Measurements from ENCODE around the gene CIAO2A.

Gene CIAO2A

DNA sequence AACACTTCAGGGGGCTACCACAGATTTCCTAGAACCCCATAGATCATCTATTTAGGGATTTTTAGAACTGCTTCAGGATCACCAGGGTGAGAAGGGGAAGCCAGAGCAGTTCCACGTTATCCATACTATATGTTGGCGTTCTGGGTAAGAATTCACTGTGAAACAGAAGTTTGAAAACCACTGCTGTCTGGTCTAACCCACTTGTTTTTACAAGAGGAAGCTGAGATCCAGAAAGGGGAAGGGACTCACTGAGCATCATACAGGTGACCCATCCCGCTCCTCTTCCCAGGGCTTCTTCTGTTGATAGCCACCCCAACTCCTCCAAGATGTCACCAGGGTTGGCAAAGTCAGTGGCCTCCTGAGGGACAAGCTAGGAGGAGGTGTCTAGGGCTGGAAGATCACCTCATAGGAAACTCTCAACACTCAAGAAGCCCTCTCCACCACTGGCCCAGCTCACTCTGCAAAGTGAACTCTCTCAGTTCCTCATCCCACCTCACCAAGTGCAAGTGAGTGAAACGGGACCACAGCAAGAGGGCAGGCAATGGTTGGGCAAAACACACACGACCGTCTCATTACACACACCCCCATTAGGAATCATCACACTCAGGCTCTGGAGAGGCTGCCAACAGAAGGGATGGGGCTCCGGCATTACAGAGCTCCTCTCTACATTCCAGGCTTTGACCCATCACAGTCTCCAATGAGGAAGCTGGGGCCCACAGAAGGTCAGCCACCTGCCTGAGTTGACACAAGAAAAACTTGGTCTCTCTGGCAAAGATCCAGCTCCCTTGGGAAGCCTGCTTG, 49.1 kb downstream of the CIAO2A start:
- H3K27me3 ChIP-seq (ENCODE audit: control insufficient read depth in 1 of 2, insufficient read depth in 2 of 2, low read length in 2 of 2): no peaks in the 10 kb centered on the region
- no peak overlapping the region for H3K27ac ChIP-seq (ENCODE audit: low read depth, low read length)
- H3K4me1 ChIP-seq (ENCODE audit: control insufficient read depth in 1 of 2, insufficient read depth in 2 of 2, low read length in 2 of 2): peaks cover 21 to 24% of the 10 kb centered on the region in 2 donors
- H3K36me3 ChIP-seq (ENCODE audit: control insufficient read depth in 1 of 2, insufficient read depth in 2 of 2, low read length in 2 of 2): peaks cover 0 to 7% of the 10 kb centered on the region in 2 donors
- H3K4me3 ChIP-seq (ENCODE audit: low read depth in 1 of 2, low read length in 2 of 2): peak overlapping the region; percentile 80 to 82
- H3K9me3 ChIP-seq (ENCODE audit: control insufficient read depth in 1 of 2, low read length in 2 of 2): no peaks in the 10 kb centered on the region
- peak overlapping the region; percentile 65 to 68 for H3K9ac ChIP-seq (ENCODE audit: low read depth in 1 of 2, low read length in 2 of 2)

DNA sequence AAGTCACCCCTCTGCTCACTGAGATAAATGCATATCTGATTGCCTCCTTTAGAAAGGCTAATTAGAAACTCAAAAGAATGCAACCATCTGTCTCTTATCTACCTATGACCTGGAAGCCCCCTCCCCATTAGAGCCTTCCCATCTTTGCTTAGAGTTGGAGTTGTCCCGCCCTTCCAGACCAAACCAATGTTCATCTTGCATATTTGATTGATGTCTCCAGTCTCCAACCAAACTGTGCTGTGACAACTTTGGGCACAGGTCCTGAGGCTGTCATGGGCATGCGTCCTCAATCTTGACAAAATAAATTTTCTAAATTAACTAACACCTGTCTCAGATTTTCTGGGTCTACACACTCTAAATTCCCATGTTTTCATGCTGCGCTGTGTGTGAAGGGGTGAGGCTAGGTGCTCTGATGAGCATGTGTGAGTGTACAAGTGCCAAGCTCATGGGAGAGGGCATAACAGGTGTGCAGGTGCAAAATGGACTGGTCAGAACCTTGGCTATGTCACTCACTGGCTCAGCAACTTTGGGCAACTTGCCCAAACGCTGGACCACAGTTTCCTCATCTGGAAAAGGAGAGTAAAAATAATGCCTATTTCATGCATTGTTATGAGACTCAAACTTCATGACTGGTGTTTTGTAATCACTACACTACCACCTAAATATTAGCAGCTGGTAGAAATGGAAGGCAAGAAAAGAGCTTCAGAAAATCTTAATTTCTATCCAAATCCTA, 54.6 kb downstream of the CIAO2A start:
- Histone ChIP-seq H3K9me3 (ENCODE audit: control insufficient read depth in 1 of 2, low read length in 2 of 2) (no peaks in the 10 kb centered on the region), H3K9ac (ENCODE audit: low read depth in 1 of 2, low read length in 2 of 2) (no peak overlapping the region), H3K27me3 (ENCODE audit: control insufficient read depth in 1 of 2, insufficient read depth in 2 of 2, low read length in 2 of 2) (no peaks in the 10 kb centered on the region), H3K36me3 (ENCODE audit: control insufficient read depth in 1 of 2, insufficient read depth in 2 of 2, low read length in 2 of 2) (peaks cover 26 to 42% of the 10 kb centered on the region in 2 donors), H3K27ac (ENCODE audit: low read depth, low read length) (no peak overlapping the region), H3K4me1 (ENCODE audit: control insufficient read depth in 1 of 2, insufficient read depth in 2 of 2, low read length in 2 of 2) (no peaks in the 10 kb centered on the region), H3K4me3 (ENCODE audit: low read depth in 1 of 2, low read length in 2 of 2) (no peak overlapping the region)

DNA sequence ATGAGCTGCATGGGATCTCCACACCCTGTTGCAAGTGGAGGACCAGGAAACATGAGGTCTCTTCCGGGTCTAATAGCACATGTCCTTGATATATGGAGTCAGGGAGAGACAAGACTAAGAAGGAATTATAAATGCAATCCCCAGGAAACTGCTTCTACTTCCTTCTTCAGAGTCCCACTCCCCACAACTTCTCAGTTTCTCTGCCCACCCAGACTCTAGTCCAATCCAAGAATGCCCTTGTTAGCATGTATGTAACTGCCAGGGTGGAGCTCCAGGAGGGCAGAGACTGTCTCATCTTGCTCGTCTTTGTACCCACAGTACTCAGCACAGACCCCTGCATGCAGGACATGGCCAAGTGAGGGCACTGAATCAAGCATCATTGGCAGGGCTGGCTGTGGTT, 55.7 kb downstream of the CIAO2A start:
- Histone ChIP-seq H3K9ac (ENCODE audit: low read depth in 1 of 2, low read length in 2 of 2) (no peak overlapping the region), H3K27ac (ENCODE audit: low read depth, low read length) (no peak overlapping the region), H3K4me3 (ENCODE audit: low read depth in 1 of 2, low read length in 2 of 2) (no peak overlapping the region), H3K27me3 (ENCODE audit: control insufficient read depth in 1 of 2, insufficient read depth in 2 of 2, low read length in 2 of 2) (no peaks in the 10 kb centered on the region), H3K9me3 (ENCODE audit: control insufficient read depth in 1 of 2, low read length in 2 of 2) (no peaks in the 10 kb centered on the region), H3K4me1 (ENCODE audit: control insufficient read depth in 1 of 2, insufficient read depth in 2 of 2, low read length in 2 of 2) (no peaks in the 10 kb centered on the region), H3K36me3 (ENCODE audit: control insufficient read depth in 1 of 2, insufficient read depth in 2 of 2, low read length in 2 of 2) (peaks cover 26 to 43% of the 10 kb centered on the region in 2 donors)

DNA sequence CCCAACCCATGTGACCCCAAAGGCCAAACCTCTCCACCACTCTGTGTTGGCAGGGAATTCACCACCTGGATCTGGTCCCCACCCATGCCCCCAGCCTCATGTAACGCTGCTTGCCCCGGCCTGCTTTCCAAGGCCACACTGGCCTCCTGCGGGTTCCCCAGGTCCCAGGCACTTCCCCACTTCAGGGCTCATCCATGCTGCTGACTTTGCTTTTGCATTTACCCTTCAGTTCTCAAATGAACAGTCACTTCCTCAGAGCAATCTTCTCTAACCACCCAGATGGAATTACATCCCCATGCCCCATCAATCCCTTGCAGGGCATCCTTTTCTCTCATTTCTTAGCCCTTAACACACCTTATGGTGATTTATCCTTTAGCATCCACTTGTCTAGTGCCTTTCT, 56.5 kb downstream of the CIAO2A start:
- no peak overlapping the region for H3K9ac ChIP-seq (ENCODE audit: low read depth in 1 of 2, low read length in 2 of 2)
- H3K36me3 ChIP-seq (ENCODE audit: control insufficient read depth in 1 of 2, insufficient read depth in 2 of 2, low read length in 2 of 2): peaks cover 26 to 45% of the 10 kb centered on the region in 2 donors
- H3K27ac ChIP-seq (ENCODE audit: low read depth, low read length): no peak overlapping the region

DNA sequence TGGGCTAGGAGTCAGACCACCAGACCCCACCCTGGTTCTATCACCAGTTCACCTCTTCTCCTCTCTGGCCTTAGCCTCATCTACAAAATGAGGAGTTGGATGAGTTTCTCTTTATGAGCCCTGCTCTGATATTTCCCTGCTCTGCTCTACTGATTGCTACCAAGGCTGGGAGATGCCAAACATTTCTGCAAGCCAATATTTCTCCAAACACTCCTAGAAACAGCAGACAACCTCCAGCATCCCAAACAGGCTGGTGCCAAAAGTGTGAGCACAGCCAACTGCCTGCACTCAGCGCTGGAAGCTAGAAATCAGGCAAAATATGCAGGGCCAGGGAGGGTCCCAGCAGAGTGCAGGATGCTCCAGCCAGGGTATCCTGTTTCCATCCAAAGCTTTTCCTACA, 58.1 kb downstream of the CIAO2A start:
- Histone ChIP-seq H3K9me3 (ENCODE audit: control insufficient read depth in 1 of 2, low read length in 2 of 2) (no peaks in the 10 kb centered on the region), H3K4me1 (ENCODE audit: control insufficient read depth in 1 of 2, insufficient read depth in 2 of 2, low read length in 2 of 2) (no peaks in the 10 kb centered on the region), H3K4me3 (ENCODE audit: low read depth in 1 of 2, low read length in 2 of 2) (no peak overlapping the region), H3K27me3 (ENCODE audit: control insufficient read depth in 1 of 2, insufficient read depth in 2 of 2, low read length in 2 of 2) (no peaks in the 10 kb centered on the region), H3K9ac (ENCODE audit: low read depth in 1 of 2, low read length in 2 of 2) (no peak overlapping the region), H3K27ac (ENCODE audit: low read depth, low read length) (no peak overlapping the region), H3K36me3 (ENCODE audit: control insufficient read depth in 1 of 2, insufficient read depth in 2 of 2, low read length in 2 of 2) (peaks cover 26 to 54% of the 10 kb centered on the region in 2 donors)

More for the DNA sequence above, 56.5 kb downstream of the CIAO2A start:
- Histone ChIP-seq H3K9me3 (ENCODE audit: control insufficient read depth in 1 of 2, low read length in 2 of 2) (no peaks in the 10 kb centered on the region), H3K27me3 (ENCODE audit: control insufficient read depth in 1 of 2, insufficient read depth in 2 of 2, low read length in 2 of 2) (no peaks in the 10 kb centered on the region), H3K4me3 (ENCODE audit: low read depth in 1 of 2, low read length in 2 of 2) (no peak overlapping the region), H3K4me1 (ENCODE audit: control insufficient read depth in 1 of 2, insufficient read depth in 2 of 2, low read length in 2 of 2) (no peaks in the 10 kb centered on the region)

DNA sequence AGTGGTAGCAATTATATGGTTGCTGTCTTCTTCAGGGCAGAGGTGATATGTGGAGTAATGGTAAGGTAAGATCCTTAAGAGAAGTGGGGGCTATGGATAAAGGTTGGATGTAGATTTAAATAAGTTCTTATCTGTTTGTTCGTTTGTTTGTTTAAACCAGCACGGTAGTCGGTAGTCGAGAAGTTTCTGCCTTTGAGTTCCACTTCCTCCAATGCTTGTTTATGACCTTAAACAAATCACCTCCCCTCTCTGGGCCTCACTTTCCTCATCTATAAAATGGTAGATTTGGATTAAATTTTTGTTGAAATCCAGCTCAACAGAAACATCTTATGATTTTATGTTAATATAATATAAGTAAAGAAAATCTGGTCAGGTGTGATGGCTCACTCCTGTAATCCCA, 59.1 kb downstream of the CIAO2A start:
- H3K27ac ChIP-seq (ENCODE audit: low read depth, low read length): no peak overlapping the region
- peaks cover 26 to 47% of the 10 kb centered on the region in 2 donors for H3K36me3 ChIP-seq (ENCODE audit: control insufficient read depth in 1 of 2, insufficient read depth in 2 of 2, low read length in 2 of 2)
- no peak overlapping the region for H3K9ac ChIP-seq (ENCODE audit: low read depth in 1 of 2, low read length in 2 of 2)
- H3K4me1 ChIP-seq (ENCODE audit: control insufficient read depth in 1 of 2, insufficient read depth in 2 of 2, low read length in 2 of 2): peaks cover 0 to under 1% of the 10 kb centered on the region in 2 donors
- H3K9me3 ChIP-seq (ENCODE audit: control insufficient read depth in 1 of 2, low read length in 2 of 2): no peaks in the 10 kb centered on the region
- no peak overlapping the region for H3K4me3 ChIP-seq (ENCODE audit: low read depth in 1 of 2, low read length in 2 of 2)
- no peaks in the 10 kb centered on the region for H3K27me3 ChIP-seq (ENCODE audit: control insufficient read depth in 1 of 2, insufficient read depth in 2 of 2, low read length in 2 of 2)

DNA sequence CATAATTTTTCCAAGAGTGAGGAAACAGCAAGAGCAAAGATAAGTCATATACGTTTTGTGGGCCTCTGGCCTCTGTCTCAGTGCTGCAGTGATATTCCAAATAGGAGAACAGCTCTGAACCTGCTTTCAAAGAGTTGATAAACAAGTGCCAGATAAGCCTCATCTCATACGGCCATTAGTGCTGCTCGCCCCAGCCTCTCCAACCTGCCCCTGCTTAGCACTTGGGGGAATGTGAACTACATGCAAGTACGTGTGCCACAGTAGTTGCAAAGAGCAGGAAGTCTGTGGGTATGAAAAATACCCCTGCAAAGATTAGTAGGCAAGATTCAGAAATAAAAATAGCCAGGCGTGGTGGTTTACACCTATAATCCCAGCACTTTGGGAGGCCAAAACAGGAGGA, 61.3 kb downstream of the CIAO2A start:
- no peak overlapping the region for H3K9ac ChIP-seq (ENCODE audit: low read depth in 1 of 2, low read length in 2 of 2)
- no peak overlapping the region for H3K27ac ChIP-seq (ENCODE audit: low read depth, low read length)
- H3K27me3 ChIP-seq (ENCODE audit: control insufficient read depth in 1 of 2, insufficient read depth in 2 of 2, low read length in 2 of 2): no peaks in the 10 kb centered on the region
- no peak overlapping the region for H3K4me3 ChIP-seq (ENCODE audit: low read depth in 1 of 2, low read length in 2 of 2)
- H3K9me3 ChIP-seq (ENCODE audit: control insufficient read depth in 1 of 2, low read length in 2 of 2): no peaks in the 10 kb centered on the region
- H3K36me3 ChIP-seq (ENCODE audit: control insufficient read depth in 1 of 2, insufficient read depth in 2 of 2, low read length in 2 of 2): peaks cover 15 to 26% of the 10 kb centered on the region in 2 donors
- peaks cover 5% of the 10 kb centered on the region in 2 donors for H3K4me1 ChIP-seq (ENCODE audit: control insufficient read depth in 1 of 2, insufficient read depth in 2 of 2, low read length in 2 of 2)

DNA sequence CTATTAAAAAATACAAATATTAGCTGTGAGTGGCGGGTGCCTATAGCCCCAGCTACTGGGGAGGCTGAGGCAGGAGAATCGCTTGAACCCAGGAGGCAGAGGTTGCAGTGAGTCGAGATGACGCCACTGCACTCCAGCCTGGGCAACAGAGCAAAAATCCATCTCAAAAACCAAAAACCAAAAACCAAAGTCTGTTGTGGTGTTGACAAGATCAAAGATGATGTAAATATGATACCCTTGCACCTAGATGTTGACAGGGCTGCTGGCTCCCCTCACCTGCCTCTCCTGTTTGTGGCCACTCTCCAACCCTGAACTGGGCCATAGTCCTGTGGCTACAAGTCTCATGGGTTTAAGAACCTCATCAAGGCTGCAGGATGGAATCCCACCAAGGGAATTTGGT, 63.5 kb downstream of the CIAO2A start:
- Histone ChIP-seq H3K27ac (ENCODE audit: low read depth, low read length) (no peak overlapping the region), H3K4me1 (ENCODE audit: control insufficient read depth in 1 of 2, insufficient read depth in 2 of 2, low read length in 2 of 2) (peaks cover 14 to 18% of the 10 kb centered on the region in 2 donors), H3K9me3 (ENCODE audit: control insufficient read depth in 1 of 2, low read length in 2 of 2) (no peaks in the 10 kb centered on the region), H3K27me3 (ENCODE audit: control insufficient read depth in 1 of 2, insufficient read depth in 2 of 2, low read length in 2 of 2) (no peaks in the 10 kb centered on the region), H3K9ac (ENCODE audit: low read depth in 1 of 2, low read length in 2 of 2) (no peak overlapping the region), H3K4me3 (ENCODE audit: low read depth in 1 of 2, low read length in 2 of 2) (no peak overlapping the region), H3K36me3 (ENCODE audit: control insufficient read depth in 1 of 2, insufficient read depth in 2 of 2, low read length in 2 of 2) (peaks cover 0 to 16% of the 10 kb centered on the region in 2 donors)

DNA sequence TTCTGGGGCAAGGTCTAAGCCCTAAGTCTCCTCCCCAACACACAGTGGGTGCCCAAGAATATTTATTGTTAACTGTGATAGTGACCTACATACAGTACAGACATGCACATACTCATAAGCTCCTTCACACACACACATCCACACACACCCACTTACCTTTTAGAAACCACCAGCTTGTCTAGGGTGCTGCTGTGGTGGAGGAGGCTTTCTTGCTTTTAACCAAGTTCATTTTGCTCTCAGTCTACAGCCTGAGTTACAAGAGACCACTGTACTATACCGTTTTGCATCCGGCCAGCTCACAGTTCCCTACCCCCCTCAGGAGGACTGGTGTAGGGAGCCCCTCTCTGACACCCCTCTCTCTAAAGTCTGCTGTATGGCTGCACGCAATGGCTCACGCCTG, 64.0 kb downstream of the CIAO2A start:
- H3K27me3 ChIP-seq (ENCODE audit: control insufficient read depth in 1 of 2, insufficient read depth in 2 of 2, low read length in 2 of 2): no peaks in the 10 kb centered on the region
- H3K27ac ChIP-seq (ENCODE audit: low read depth, low read length): no peak overlapping the region
- no peak overlapping the region for H3K4me3 ChIP-seq (ENCODE audit: low read depth in 1 of 2, low read length in 2 of 2)
- peaks cover 0 to 16% of the 10 kb centered on the region in 2 donors for H3K36me3 ChIP-seq (ENCODE audit: control insufficient read depth in 1 of 2, insufficient read depth in 2 of 2, low read length in 2 of 2)
- peaks cover 19 to 23% of the 10 kb centered on the region in 2 donors for H3K4me1 ChIP-seq (ENCODE audit: control insufficient read depth in 1 of 2, insufficient read depth in 2 of 2, low read length in 2 of 2)
- H3K9me3 ChIP-seq (ENCODE audit: control insufficient read depth in 1 of 2, low read length in 2 of 2): no peaks in the 10 kb centered on the region
- no peak overlapping the region for H3K9ac ChIP-seq (ENCODE audit: low read depth in 1 of 2, low read length in 2 of 2)

DNA sequence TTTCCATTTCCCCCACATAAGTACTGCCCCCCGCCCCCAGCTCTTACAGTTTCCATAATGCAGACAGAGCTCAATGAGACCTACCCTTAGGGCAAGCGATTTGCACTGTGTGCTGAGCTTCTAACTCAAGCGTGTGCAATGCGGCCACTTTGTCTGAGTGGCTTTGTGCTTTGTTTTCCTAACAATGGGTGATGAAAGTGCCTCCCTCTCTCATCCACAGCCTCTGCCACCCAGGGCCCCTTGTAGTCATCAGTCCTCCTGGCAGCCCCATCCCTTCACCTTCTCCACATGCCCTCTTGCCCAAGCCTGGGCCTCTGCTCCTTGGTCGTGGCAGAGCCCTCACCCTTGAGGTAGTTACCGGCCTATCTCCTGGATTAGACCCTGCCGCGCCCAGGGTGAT, 64.5 kb downstream of the CIAO2A start:
- Histone ChIP-seq H3K27me3 (ENCODE audit: control insufficient read depth in 1 of 2, insufficient read depth in 2 of 2, low read length in 2 of 2) (no peaks in the 10 kb centered on the region), H3K36me3 (ENCODE audit: control insufficient read depth in 1 of 2, insufficient read depth in 2 of 2, low read length in 2 of 2) (peaks cover 0 to 13% of the 10 kb centered on the region in 2 donors), H3K27ac (ENCODE audit: low read depth, low read length) (no peak overlapping the region), H3K4me3 (ENCODE audit: low read depth in 1 of 2, low read length in 2 of 2) (no peak overlapping the region), H3K9me3 (ENCODE audit: control insufficient read depth in 1 of 2, low read length in 2 of 2) (no peaks in the 10 kb centered on the region), H3K4me1 (ENCODE audit: control insufficient read depth in 1 of 2, insufficient read depth in 2 of 2, low read length in 2 of 2) (peaks cover 24 to 28% of the 10 kb centered on the region in 2 donors), H3K9ac (ENCODE audit: low read depth in 1 of 2, low read length in 2 of 2) (no peak overlapping the region)

Data from duodenal mucosa (tissue), 2 donors.